Stimulated activated CD4-positive, alpha-beta T cell treated with anti-CD3 and anti-CD28 coated beads, Interleukin-12 subunit alpha, Interleukin-12 subunit beta, amount 100 ng/mL, for 24 hours (primary cell): ENCODE measurements around the gene INSC.

Experiments used
- DNase-seq, 2 experiments: peaks; one replicate each; pipeline ENCODE4 v3.0.0-alpha.2; 2020; ENCODE audit warnings: low read depth in 2 of 2

INSC gene

GRCh38 chr11:15146271-15147003 is 31.7 kb downstream of the INSC start:
- no peak for DNase-seq

- no peak for DNase-seq
Measured at GRCh38 chr11:15148169-15148568, 33.4 kb downstream of the INSC start.

- DNase-seq: no peak
Measured at GRCh38 chr11:15149050-15149449, 34.3 kb downstream of the INSC start.

- no peak for DNase-seq
Measured at GRCh38 chr11:15150507-15150906, 35.8 kb downstream of the INSC start.

GRCh38 chr11:15153231-15153630 is 38.5 kb downstream of the INSC start:
- no peak for DNase-seq

GRCh38 chr11:15157181-15157580 is 42.5 kb downstream of the INSC start:
- DNase-seq: no peak

GRCh38 chr11:15157606-15158137 is 42.9 kb downstream of the INSC start:
- no peak for DNase-seq

GRCh38 chr11:15158351-15159015 is 43.8 kb downstream of the INSC start:
- DNase-seq: no peak

- DNase-seq: no peak
Measured at GRCh38 chr11:15159085-15159484, 44.4 kb downstream of the INSC start.

- no peak for DNase-seq
Measured at GRCh38 chr11:15161790-15162189, 47.1 kb downstream of the INSC start.

GRCh38 chr11:15163136-15163535 is 48.4 kb downstream of the INSC start:
- DNase-seq: no peak

GRCh38 chr11:15166204-15166603 is 51.5 kb downstream of the INSC start:
- no peak for DNase-seq

- no peak for DNase-seq
Measured at GRCh38 chr11:15169815-15170551, 55.3 kb downstream of the INSC start.

GRCh38 chr11:15170698-15171097 is 56.0 kb downstream of the INSC start:
- DNase-seq: no peak

- DNase-seq: no peak
Measured at GRCh38 chr11:15171956-15172355, 57.2 kb downstream of the INSC start.

- no peak for DNase-seq
Measured at GRCh38 chr11:15175831-15176230, 61.1 kb downstream of the INSC start.

- no peak for DNase-seq
Measured at GRCh38 chr11:15176646-15177163, 62.0 kb downstream of the INSC start.

- no peak for DNase-seq
Measured at GRCh38 chr11:15177491-15177890, 62.8 kb downstream of the INSC start.

- no peak for DNase-seq
Measured at GRCh38 chr11:15178214-15178613, 63.5 kb downstream of the INSC start.

- DNase-seq: no peak
Measured at GRCh38 chr11:15179167-15179566, 64.4 kb downstream of the INSC start.

- DNase-seq: no peak
Measured at GRCh38 chr11:15180212-15180792, 65.6 kb downstream of the INSC start.

- DNase-seq: no peak
Measured at GRCh38 chr11:15182372-15182771, 67.6 kb downstream of the INSC start.
